Keratinocyte (primary cell): ENCODE results near the gene DDX41.

Source experiments
- EZH2 ChIP-seq: IDR thresholded peaks from one replicate; pipeline ENCODE4 v1.6.1; 2012; ENCODE audit warnings: inconsistent platforms, mild to moderate bottlenecking, low read length, moderate library complexity
- TF ChIP-seq, protein P1 (sequence below), 3 experiments: IDR thresholded peaks in 1 of 3; conservative IDR thresholded peaks in 1 of 3; optimal IDR thresholded peaks in 1 of 3; 2 replicates in 2 of 3; 3 replicates in 1 of 3; pipeline versions ENCODE3 to v1.5.1; 2011; ENCODE audit warnings: low read length in 3 of 3, mild to moderate bottlenecking in 3 of 3, moderate library complexity in 2 of 3, control low read depth in 1 of 3, inconsistent platforms in 1 of 3; ENCODE audit not compliant: insufficient read depth in 2 of 3; ENCODE audit errors: extremely low read depth in 1 of 3

- TF ChIP-seq, protein P1, sequence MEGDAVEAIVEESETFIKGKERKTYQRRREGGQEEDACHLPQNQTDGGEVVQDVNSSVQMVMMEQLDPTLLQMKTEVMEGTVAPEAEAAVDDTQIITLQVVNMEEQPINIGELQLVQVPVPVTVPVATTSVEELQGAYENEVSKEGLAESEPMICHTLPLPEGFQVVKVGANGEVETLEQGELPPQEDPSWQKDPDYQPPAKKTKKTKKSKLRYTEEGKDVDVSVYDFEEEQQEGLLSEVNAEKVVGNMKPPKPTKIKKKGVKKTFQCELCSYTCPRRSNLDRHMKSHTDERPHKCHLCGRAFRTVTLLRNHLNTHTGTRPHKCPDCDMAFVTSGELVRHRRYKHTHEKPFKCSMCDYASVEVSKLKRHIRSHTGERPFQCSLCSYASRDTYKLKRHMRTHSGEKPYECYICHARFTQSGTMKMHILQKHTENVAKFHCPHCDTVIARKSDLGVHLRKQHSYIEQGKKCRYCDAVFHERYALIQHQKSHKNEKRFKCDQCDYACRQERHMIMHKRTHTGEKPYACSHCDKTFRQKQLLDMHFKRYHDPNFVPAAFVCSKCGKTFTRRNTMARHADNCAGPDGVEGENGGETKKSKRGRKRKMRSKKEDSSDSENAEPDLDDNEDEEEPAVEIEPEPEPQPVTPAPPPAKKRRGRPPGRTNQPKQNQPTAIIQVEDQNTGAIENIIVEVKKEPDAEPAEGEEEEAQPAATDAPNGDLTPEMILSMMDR (optimal IDR thresholded peaks at IDR 0.05 in 1 of 3, IDR thresholded peaks at IDR 0.05 in 1 of 3, conservative IDR thresholded peaks at IDR 0.05 in 1 of 3; ENCODE audit: extremely low read depth in 1 of 3, insufficient read depth in 2 of 3, low read length in 3 of 3), result no peak
- TF ChIP-seq EZH2, result no peak
Measured at GRCh38 chr5:177479774-177480173, 37.0 kb downstream of the DDX41 start.
